Panc1 (cell line): Measurements from ENCODE around the gene TPCN1. TPM values are rescaled to one million over a fixed set of nuclear protein-coding genes. Genes with fewer than 3 reads are reported as not detected.
A peak's percentile ranks its signal among the peaks of the same experiment; 100 is the strongest.

Experiments used
- ATAC-seq: fragments of 200-7000 bp; cut with Tn5 transposase; 2 replicates; pipeline ENCODE4 v1.9.1; 2020; ENCODE audit warnings: mild to moderate bottlenecking, moderate library complexity
- BruUV-seq: library from RNA; stranded (reverse); fragments of 400-500 nt; replicated peaks from 2 replicates; lab custom pipeline; 2021; lab: Mats Ljungman, UMichigan
- CTCF ChIA-PET: fragments of 300-600 bp; sonication (Branson Sonifier 250); formaldehyde crosslinking; loops from one replicate; lab custom pipeline; 2022; ENCODE audit warnings: antibody characterized with exemption; lab: Charles Lee
- POLR2A ChIA-PET: fragments of 300-600 bp; sonication (Branson Sonifier 250); formaldehyde crosslinking; loops from one replicate; lab custom pipeline; 2022; ENCODE audit warnings: antibody characterized with exemption; lab: Charles Lee
- DNase-seq: peaks from one replicate; pipeline ENCODE4 v3.0.0-alpha.2; 2010; ENCODE audit warnings: low read depth, low spot score
- H3K27ac ChIP-seq: 2 replicates; pipeline ENCODE4 v1.5.1; 2011; ENCODE audit warnings: mild to moderate bottlenecking, low read length, inconsistent platforms
- H3K27me3 ChIP-seq: fragments of 200-500 bp; sonication (Bioruptor generic); 2 replicates; pipeline ENCODE4 v1.6.0; 2014; ENCODE audit warnings: low read length, inconsistent platforms; ENCODE audit not compliant: control insufficient read depth, insufficient read depth
- H3K36me3 ChIP-seq: fragments of 200-500 bp; sonication (Bioruptor generic); 2 replicates; pipeline ENCODE4 v1.5.1; 2014; ENCODE audit warnings: inconsistent platforms, mild to moderate bottlenecking, low read length, moderate library complexity; ENCODE audit not compliant: control insufficient read depth, insufficient read depth
- H3K4me1 ChIP-seq: 2 replicates; pipeline ENCODE4 v1.5.1; 2011; ENCODE audit warnings: inconsistent platforms, mild to moderate bottlenecking, low read length, moderate library complexity; ENCODE audit not compliant: control insufficient read depth, insufficient read depth
- H3K4me3 ChIP-seq, 2 experiments: 2 replicates each; pipeline ENCODE4 v1.5.1; 2011 to 2012; ENCODE audit warnings: low read depth in 2 of 2, low read length in 2 of 2, mild to moderate bottlenecking in 2 of 2, inconsistent platforms in 1 of 2, moderate library complexity in 1 of 2
- H3K9me3 ChIP-seq: fragments of 200-500 bp; sonication (Bioruptor generic); 2 replicates; pipeline ENCODE4 v1.5.1; 2014; ENCODE audit warnings: low read depth, mild to moderate bottlenecking, inconsistent platforms, low read length, moderate library complexity; ENCODE audit not compliant: control insufficient read depth, insufficient read depth
- CTCF ChIP-seq: fragments of 450-650 bp; IDR thresholded peaks from 2 replicates; pipeline ENCODE4 v1.5.1; 2017; ENCODE audit warnings: mild to moderate bottlenecking
- POLR2AphosphoS5 ChIP-seq: IDR thresholded peaks from 2 replicates; pipeline ENCODE4 v1.6.1; 2012; ENCODE audit warnings: mild to moderate bottlenecking, low read depth, low read length, moderate library complexity
- REST ChIP-seq, 2 experiments: IDR thresholded peaks; 2 replicates each; pipeline ENCODE4 v1.6.1; 2011 to 2012; ENCODE audit warnings: low read depth in 2 of 2, control low read depth in 1 of 2, low read length in 1 of 2, mild to moderate bottlenecking in 1 of 2, moderate library complexity in 1 of 2; ENCODE audit not compliant: insufficient read depth in 1 of 2
- SIN3A ChIP-seq: IDR thresholded peaks from 2 replicates; pipeline ENCODE4 v1.6.1; 2012; ENCODE audit warnings: low read depth, mild to moderate bottlenecking, low read length, moderate library complexity, borderline replicate concordance; ENCODE audit not compliant: insufficient read depth
- TCF7L2 ChIP-seq: IDR thresholded peaks from 2 replicates; pipeline ENCODE4 v1.6.1; 2011; ENCODE audit warnings: mild to moderate bottlenecking, low read depth, low read length, inconsistent platforms
- in situ Hi-C: cut with HindIII; loops from 2 replicates; pipeline ENCODE4 v1.10.0; 2016; ENCODE audit warnings: low sequenced_read_pairs, low pct_unique_long_range_greater_than_20kb
- intact Hi-C: fragments of 100-400 bp; cut with micrococcal nuclease; formaldehyde crosslinking; loops from one replicate; pipeline ENCODE4 v1.10.0; 2022; ENCODE audit not compliant: unreplicated experiment
- total RNA-seq: library from RNA; stranded (reverse); gene quantifications from one replicate; pipeline ENCODE4 v1.2.1, GENCODE V29; 2021; ENCODE audit not compliant: unreplicated experiment

The TPCN1 gene
- total RNA-seq, 1 experiment from 2014 or later = 75.2 TPM

DNA sequence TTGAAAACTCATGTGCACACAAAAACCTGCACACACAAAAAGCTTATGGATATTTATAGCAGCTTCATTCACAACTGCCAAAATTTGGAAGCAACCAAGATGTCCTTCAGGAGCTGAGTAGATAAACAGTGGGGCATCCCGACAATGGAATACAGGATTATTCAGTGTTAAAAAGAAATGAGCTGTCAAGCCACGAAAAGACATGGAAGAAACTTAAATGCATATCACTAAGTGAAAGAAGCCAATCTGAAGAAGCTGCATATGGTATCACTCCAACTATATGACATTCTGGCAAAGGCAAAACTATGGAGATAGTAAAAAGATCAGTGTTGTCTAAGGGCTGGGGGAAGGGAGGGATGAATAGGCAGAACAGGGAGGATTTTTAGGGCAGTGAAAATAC, 5.2 kb upstream of the TPCN1 start:
- POLR2A ChIA-PET = no interaction called here
- Histone ChIP-seq H3K9me3 (no peaks in the 10 kb centered on the region), H3K27me3 (no peaks in the 10 kb centered on the region), H3K36me3 (no peaks in the 10 kb centered on the region), H3K4me3 (no peak overlapping the region), H3K27ac (no peak overlapping the region; the same call in 1 of the 2 replicates), H3K4me1 (peaks cover 21% of the 10 kb centered on the region)
- no TSS peak for BruUV-seq
- CTCF ChIA-PET = no interaction called here
- in situ Hi-C loops (no loop called here), intact Hi-C loops (no loop called here)
- no peak for ATAC-seq
- TF ChIP-seq CTCF (no peak), SIN3A (no peak), TCF7L2 (no peak), POLR2AphosphoS5 (no peak), REST (IDR thresholded peaks at IDR 0.05; ENCODE audit: insufficient read depth in 1 of 2, low read depth in 2 of 2, low read length in 1 of 2) (no peak)
- no peak for DNase-seq

DNA sequence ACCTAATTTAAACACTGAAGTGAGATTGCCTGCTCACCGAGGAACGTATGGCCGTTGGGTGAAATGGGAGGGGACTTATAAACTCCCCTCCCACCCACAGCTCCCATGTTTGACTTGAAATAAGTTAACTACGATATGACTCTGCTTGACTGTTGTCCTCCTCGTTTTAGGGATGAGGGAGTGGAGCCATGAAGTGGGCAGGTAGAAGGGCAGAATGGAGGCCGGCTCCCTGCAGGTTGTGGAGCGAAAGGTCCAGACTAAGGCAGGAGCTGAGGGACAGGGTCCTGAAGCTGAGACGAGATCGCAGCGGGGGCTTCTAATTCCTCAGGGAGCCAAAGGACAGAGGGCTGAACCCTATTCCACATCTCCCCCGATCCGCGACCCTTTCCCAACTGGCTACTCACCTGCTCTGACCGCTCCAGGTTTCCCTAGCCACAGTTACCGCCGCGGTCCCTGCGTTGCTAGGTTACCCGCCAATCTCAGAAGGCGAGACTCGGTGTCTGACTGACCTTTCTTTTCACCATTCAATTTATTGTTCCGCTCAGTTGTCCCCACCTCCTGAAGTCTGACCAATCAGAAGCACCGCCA, 577 bp upstream of the TPCN1 start:
- H3K27ac ChIP-seq = peak overlapping the region; percentile 81
- H3K27me3 ChIP-seq = no peaks in the 10 kb centered on the region
- ATAC-seq (peak; percentile 10), DNase-seq (no peak)
- ChIA-PET CTCF (no interaction called here), POLR2A (interaction anchor here (1.0 kb wide), 1 partner anchor 13 kb away, joined by 3 read pairs; no protein-coding TSS in a partner anchor)
- in situ Hi-C loops = no loop called here
- H3K4me1 ChIP-seq = peaks cover 28% of the 10 kb centered on the region
- TSS peak; percentile 77 for BruUV-seq
- TF ChIP-seq TCF7L2 = no peak
- no peak for TF ChIP-seq CTCF
- TF ChIP-seq SIN3A = peak; percentile 87; the same call in 1 of the 2 replicates
- intact Hi-C loops = no loop called here
- no peaks in the 10 kb centered on the region for H3K36me3 ChIP-seq
- H3K4me3 ChIP-seq = peak overlapping the region; percentile 71 to 80
- no peaks in the 10 kb centered on the region for H3K9me3 ChIP-seq
